ENCODE results near the gene ITFG1. TPM values are rescaled to one million over a fixed set of nuclear protein-coding genes. Genes with fewer than 3 reads are reported as not detected.

Gene ITFG1
- total RNA-seq, 2 donors from 2014 or later = 47.7 to 68.6 TPM

DNA sequence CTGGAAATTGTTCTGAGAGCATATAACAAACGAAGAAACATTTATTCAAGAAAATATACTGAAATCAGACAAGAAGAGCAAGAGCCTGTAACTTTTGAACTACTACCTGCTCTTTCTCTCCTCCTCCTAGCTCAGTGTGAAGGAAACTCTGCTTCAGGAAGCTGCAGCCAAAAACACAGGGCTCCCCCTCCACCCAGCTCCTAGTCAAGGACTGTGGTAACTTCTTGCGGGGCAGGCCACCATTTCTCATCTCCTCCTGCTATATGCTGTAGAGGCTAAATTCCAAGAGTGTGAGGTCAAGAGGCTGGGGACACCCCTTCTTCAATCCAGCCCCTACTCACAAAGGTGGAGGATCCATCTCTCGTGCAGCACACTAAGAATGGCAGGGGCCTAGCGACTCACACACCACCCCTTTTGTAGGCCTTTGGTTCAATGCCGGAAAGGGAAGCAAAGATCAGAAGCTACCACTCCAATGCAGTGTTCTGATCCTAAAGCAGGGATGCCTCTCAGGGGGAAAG lies 74.6 kb downstream of the ITFG1 start:
- no peak for ATAC-seq (ENCODE audit: insufficient number of reproducible peaks, low FRiP score, low read depth)
- no peak for DNase-seq (ENCODE audit: low spot score)

GRCh38 chr16:47382362-47382761 lies 78.5 kb downstream of the ITFG1 start:
- ATAC-seq (ENCODE audit: insufficient number of reproducible peaks, low FRiP score, low read depth) (no peak), DNase-seq (ENCODE audit: low spot score) (no peak)
- TF ChIP-seq, protein P1, sequence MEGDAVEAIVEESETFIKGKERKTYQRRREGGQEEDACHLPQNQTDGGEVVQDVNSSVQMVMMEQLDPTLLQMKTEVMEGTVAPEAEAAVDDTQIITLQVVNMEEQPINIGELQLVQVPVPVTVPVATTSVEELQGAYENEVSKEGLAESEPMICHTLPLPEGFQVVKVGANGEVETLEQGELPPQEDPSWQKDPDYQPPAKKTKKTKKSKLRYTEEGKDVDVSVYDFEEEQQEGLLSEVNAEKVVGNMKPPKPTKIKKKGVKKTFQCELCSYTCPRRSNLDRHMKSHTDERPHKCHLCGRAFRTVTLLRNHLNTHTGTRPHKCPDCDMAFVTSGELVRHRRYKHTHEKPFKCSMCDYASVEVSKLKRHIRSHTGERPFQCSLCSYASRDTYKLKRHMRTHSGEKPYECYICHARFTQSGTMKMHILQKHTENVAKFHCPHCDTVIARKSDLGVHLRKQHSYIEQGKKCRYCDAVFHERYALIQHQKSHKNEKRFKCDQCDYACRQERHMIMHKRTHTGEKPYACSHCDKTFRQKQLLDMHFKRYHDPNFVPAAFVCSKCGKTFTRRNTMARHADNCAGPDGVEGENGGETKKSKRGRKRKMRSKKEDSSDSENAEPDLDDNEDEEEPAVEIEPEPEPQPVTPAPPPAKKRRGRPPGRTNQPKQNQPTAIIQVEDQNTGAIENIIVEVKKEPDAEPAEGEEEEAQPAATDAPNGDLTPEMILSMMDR (IDR thresholded peaks at IDR 0.05) = no peak
- H3K27ac ChIP-seq = no peak overlapping the region
- no peaks in the 10 kb centered on the region for H3K36me3 ChIP-seq
- no peak overlapping the region for H3K4me3 ChIP-seq
- H3K27me3 ChIP-seq (replicated peaks; ENCODE audit: insufficient read depth) = no peaks in the 10 kb centered on the region
- H3K9me3 ChIP-seq = no peaks in the 10 kb centered on the region
- H3K4me1 ChIP-seq (ENCODE audit: control insufficient read depth in 1 of 2, low read depth in 2 of 2) = no peaks in the 10 kb centered on the region

More for the DNA sequence above, 74.6 kb downstream of the ITFG1 start:
- Histone ChIP-seq H3K27me3 (replicated peaks; ENCODE audit: insufficient read depth) (no peaks in the 10 kb centered on the region), H3K27ac (no peak overlapping the region), H3K4me1 (ENCODE audit: control insufficient read depth in 1 of 2, low read depth in 2 of 2) (no peaks in the 10 kb centered on the region), H3K9me3 (no peaks in the 10 kb centered on the region), H3K36me3 (no peaks in the 10 kb centered on the region), H3K4me3 (no peak overlapping the region)
- TF ChIP-seq, protein P1 (IDR thresholded peaks at IDR 0.05) = no peak

DNA sequence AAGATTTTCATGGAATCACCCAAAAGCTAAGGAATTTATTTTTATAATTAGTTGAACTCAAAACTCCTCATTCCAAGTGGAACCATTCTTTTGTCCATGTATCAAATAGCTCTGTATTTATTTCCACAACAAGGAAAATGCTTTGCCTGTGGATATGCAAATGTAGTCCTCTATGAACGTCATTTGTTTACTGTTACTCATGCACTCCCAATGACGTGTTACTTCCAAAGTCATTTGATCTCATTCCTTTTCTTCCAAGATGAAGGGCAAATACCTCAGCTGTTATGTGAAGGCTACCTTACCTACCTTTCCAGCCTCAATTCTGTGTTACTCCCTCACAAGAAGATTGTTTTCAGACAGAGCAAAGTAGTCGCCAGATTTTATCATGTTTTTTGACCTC lies 83.7 kb downstream of the ITFG1 start:
- ATAC-seq (ENCODE audit: insufficient number of reproducible peaks, low FRiP score, low read depth) (no peak), DNase-seq (ENCODE audit: low spot score) (no peak)
- Histone ChIP-seq H3K27me3 (replicated peaks; ENCODE audit: insufficient read depth) (no peaks in the 10 kb centered on the region), H3K9me3 (no peaks in the 10 kb centered on the region), H3K4me1 (ENCODE audit: control insufficient read depth in 1 of 2, low read depth in 2 of 2) (no peaks in the 10 kb centered on the region), H3K27ac (no peak overlapping the region), H3K4me3 (no peak overlapping the region), H3K36me3 (no peaks in the 10 kb centered on the region)
- TF ChIP-seq, protein P1 (IDR thresholded peaks at IDR 0.05) = no peak

DNA sequence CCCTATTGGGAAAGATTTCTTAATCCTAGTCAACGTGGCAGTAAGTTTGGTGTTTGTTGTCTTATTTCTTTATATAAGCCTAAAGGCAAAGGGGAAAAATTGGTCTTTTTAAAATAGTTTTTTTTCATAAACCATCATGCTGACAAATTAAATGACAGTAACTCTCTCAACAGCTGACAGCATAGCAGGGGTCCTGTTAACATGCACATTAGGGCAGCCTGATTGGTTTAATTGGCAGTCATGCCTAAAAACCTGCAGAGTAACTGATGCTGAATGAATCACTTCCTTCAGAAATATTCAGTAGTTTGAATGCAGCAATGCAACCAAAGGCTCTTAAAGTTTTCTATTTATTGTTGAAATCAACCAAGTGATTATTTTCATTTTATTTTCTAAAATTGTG lies 85.4 kb downstream of the ITFG1 start:
- Histone ChIP-seq H3K9me3 (no peaks in the 10 kb centered on the region), H3K4me1 (ENCODE audit: control insufficient read depth in 1 of 2, low read depth in 2 of 2) (no peaks in the 10 kb centered on the region), H3K36me3 (no peaks in the 10 kb centered on the region), H3K27me3 (replicated peaks; ENCODE audit: insufficient read depth) (no peaks in the 10 kb centered on the region), H3K4me3 (no peak overlapping the region), H3K27ac (no peak overlapping the region)
- no peak for DNase-seq (ENCODE audit: low spot score)
- no peak for ATAC-seq (ENCODE audit: insufficient number of reproducible peaks, low FRiP score, low read depth)
- TF ChIP-seq, protein P1 (IDR thresholded peaks at IDR 0.05) = no peak

- no peaks in the 10 kb centered on the region for H3K9me3 ChIP-seq
- H3K27me3 ChIP-seq (replicated peaks; ENCODE audit: insufficient read depth) = no peaks in the 10 kb centered on the region
- no peak overlapping the region for H3K27ac ChIP-seq
- TF ChIP-seq, protein P1 (IDR thresholded peaks at IDR 0.05) = no peak
- no peaks in the 10 kb centered on the region for H3K36me3 ChIP-seq
- DNase-seq (ENCODE audit: low spot score) (no peak), ATAC-seq (ENCODE audit: insufficient number of reproducible peaks, low FRiP score, low read depth) (no peak)
- no peaks in the 10 kb centered on the region for H3K4me1 ChIP-seq (ENCODE audit: control insufficient read depth in 1 of 2, low read depth in 2 of 2)
- H3K4me3 ChIP-seq = no peak overlapping the region
Measured at GRCh38 chr16:47374629-47375028, 86.2 kb downstream of the ITFG1 start.
